HG02852 (cell line): ENCODE data around the gene IL2RA.
A peak's percentile ranks its signal among the peaks of the same experiment; 100 is the strongest.
"Not testable (repeated sequence)": the region's sequence is repeated elsewhere in the genome, so short reads cannot be mapped to it uniquely, and the experiment has no call there.

ENCODE experiments used
- ATAC-seq: cut with Tn5 transposase; IDR thresholded peaks from one replicate; pipeline ENCODE4 v1.9.1; 2021; ENCODE audit warnings: mild to moderate bottlenecking, moderate library complexity; ENCODE audit not compliant: unreplicated experiment

Gene IL2RA

DNA sequence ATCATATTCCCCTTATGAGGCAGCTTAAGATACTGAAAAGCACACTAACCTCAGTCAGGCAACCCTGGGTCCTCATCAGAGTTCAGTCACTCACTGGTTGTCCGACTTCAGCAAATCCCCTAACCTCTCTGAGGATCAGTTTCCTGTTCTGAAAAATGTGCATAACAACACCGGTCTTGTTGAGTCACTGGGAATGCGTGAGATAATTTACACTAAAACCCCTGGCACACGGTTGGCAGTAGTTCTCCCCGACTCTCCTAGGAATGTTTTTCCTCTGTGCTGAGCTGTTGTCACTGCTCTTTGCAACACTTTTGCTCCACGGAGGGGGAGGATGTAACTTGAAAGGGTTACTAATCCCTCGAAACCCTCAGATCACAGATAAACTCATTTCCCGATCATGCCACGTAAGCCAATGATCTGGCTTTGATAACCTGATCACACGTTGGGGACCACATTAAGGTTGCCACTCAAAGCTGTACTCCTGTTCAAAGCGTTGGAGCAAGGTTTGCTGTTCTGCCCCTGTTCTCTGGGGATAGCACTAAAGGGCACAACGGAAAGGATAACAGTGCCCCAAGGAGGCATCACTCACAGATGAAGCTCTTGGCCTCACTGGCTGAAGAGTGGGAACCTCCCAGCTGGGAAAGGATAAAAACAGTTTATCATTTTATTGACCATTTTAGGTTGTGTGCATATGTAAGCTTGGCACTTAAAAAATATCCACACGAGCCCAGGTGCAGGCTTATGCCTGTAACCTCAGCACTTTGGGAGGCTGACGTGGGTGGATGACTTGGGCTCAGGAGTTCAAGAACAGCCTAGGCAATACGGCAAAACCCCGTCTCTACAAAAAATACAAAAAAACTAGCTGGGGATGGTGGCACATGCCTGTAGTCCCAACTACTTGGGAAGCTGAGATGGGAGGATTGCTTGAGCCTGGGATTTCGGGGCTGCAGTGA is 21.6 kb upstream of the IL2RA start:
- no peak for ATAC-seq

DNA sequence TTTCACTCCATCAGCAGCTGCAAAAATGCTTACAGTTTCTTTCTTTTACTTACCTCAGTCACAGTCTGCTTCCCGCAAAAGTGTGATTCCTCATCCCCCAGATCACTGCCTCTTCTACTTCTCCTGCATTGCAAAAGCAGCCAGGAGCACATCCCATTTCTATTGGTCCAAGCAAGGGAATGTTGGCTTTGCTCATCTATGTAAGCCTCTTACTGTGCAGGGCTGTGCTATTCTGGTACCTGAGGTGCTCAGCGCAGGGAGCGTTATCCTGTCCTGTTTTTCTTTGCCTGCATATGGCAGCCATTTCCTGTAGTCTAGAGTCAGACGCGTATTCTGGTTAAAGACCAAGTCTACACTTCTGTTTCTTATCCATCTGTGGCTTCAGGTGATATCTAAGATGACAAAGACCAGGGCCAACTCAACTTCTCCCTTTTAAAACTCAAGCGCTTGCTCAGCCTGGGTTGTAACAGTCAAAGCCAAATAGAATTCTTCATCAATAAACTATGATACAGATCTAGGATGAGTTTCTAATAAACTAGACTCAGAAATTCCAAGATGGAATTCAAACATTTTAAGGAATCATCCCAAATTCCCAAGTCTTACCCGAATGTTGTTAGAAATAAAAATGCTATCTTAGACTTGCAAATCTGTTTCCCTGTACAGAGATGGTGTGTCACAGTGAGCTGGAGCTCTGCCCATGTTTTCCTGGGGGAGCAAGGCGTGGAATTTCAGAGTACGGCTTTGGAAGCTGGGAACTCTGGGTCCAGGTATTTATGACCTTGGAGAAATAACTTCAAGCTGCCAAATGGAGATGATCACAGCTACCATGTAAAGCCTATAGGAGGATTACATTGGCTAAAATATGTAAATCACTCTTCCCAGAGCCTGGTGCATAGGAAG is 20.6 kb upstream of the IL2RA start:
- ATAC-seq = no peak

DNA sequence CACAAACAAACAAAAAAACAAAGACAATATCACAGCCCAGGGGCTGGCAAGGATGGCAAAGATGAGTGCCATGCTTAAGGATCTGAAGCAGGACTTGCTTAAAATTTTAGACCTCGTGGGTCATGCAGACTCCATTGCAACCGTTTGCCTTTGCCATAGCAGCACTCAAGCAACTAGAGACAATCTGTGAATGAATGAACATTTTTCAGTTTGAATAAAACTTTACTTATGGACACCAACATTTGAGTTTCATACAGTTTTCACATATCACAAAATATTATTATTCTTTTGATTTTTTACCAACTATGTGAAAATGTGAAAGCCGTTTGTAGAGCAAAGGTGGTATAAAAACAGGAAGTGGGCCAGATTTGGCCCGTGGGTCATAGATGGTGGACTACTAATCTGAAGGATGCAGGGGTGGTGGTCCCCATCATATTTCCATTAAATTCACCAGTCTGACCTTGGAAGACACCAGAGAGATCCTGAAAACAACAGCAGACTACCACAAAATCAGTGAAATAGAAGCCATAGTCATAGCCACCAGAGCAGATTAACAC is 18.3 kb upstream of the IL2RA start:
- no peak for ATAC-seq

DNA sequence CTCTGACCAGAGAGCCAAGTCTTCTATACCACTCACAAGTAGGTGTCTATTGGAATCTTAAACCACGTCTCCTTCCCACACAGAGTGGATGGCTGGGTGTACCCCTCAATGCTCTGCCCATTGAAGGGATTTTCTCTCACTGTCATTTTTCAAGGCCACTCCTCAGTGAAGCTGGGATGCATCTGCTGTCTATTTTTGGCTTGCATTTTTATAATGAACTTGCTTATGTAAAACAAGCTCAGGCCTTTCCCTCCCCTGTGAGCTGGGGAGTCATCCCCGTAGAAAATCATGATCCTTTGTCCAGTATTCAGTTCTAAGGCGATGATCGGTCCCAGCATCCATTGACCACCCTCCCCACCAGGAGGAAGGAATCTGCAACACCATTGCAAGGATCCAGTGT is 16.9 kb upstream of the IL2RA start:
- no peak for ATAC-seq

DNA sequence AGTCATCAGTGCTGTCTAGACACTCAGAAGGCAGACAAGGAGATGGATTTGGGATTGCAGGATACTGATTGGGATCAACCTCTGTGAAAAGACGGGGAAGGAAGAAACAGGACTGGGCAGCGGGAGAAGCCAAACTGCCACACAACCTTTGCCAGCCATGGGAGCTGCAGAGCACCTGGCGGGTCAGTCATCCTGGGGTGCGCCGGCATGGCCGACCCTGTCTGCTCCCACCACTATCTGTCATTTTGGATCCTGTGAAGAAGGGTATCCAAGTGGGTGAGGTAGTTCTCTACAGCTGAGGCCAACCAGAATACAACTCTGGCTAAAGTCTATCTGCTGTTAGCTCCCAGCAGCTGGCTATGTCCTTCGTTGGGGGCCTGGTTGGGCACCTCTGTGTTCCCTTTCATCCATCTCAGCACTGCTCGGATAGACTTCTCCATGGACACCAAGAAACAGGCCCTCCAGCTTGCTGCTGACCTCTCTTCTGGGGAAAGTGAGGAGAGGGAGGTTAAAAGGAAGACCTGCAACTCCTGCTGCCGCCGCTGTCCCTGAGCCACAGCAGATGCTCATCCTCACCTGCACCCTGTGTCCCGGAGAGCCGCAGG is 15.0 kb upstream of the IL2RA start:
- ATAC-seq = no peak

- no peak for ATAC-seq
Measured at GRCh38 chr10:6074489-6075301, 12.5 kb upstream of the IL2RA start.

GRCh38 chr10:6072215-6072934 is 10.2 kb upstream of the IL2RA start:
- ATAC-seq = peak; percentile 80

GRCh38 chr10:6071181-6072175 is 9.3 kb upstream of the IL2RA start:
- ATAC-seq = no peak

DNA sequence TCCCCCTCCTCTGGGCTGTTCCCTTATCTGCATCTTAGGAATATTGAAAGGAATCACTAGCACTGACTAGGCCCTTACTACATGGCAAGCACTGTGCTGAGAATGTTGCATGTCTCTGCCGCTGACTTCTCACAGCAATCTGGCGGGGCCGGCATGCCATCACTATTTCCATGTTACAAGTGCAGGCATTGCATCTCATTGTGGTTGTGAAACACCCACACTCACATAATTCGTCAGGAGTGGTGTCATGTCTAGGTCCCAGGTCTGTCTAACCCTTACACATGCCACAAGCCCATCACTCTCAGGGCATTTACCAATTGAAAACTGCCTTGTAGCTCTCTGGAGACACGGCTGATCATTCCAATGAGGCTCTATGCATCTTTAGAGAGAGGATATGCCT is 8.5 kb upstream of the IL2RA start:
- ATAC-seq = no peak

- no peak for ATAC-seq
Measured at GRCh38 chr10:6069081-6069931, 7.1 kb upstream of the IL2RA start.

GRCh38 chr10:6068422-6068821 is 6.3 kb upstream of the IL2RA start:
- ATAC-seq = peak; percentile 30

- no peak for ATAC-seq
Measured at GRCh38 chr10:6068006-6068405, 5.8 kb upstream of the IL2RA start.

GRCh38 chr10:6067457-6067856 is 5.3 kb upstream of the IL2RA start:
- ATAC-seq = no peak

DNA sequence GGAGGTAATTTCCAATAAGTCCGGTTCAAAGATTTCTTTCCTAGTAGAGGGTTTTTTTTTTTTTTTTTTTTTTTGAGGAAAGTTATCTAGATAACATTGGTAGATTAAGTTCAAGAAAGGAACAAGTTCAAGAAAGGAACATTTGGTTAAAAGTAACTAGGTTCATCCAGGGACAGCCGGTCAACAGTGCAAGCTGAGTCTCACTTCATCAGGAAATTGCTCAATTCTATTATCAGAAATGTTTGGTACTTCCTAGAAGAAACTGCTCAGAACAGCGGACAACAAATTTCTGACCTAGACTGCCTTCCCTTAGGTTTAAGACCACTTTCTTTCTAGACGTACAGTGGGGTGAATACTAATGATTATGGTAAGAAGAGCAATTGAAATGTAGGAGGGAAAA is 3.7 kb upstream of the IL2RA start:
- ATAC-seq = no peak

DNA sequence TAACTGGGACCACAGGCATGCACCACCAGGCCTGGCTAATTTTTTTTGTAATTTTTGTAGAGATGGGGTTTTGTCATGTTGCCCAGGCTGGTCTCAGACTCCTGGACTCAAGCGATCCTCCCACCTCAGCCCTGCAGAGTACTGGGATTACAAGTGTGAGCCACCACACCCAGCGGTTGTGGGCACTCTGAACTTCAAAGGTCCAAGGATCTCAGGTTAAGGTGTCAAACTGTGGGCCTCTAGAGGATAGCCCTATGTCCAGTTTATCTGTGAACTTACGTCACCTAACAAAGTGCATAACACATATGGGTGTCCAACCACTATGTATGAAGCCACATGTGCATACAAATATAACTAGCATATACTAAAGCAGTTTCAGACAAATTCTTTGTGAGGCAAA is 3.2 kb upstream of the IL2RA start:
- ATAC-seq = no peak

DNA sequence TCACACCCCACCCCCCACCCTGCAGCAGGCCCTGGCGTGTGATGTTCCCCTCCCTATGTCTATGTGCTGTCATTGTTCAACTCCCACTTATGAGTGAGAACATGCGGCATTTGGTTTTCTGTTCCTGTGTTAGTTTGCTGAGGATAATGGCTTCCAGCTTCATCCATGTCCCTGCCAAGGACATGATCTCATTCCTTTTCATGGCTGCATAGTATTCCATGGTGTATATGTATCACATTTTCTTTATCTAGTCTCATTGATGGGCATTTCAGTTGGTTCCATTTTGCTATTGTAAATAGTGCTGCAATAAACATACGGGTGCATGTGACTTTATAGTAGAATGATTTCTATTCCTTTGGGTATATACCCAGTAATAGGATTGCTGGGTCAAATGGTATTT is 2.6 kb upstream of the IL2RA start:
- not testable (repeated sequence) for ATAC-seq

- no peak for ATAC-seq
Measured at GRCh38 chr10:6064119-6064518, 2.0 kb upstream of the IL2RA start.
